ENCODE results near the gene PLEKHM2. TPM values are rescaled to one million over a fixed set of nuclear protein-coding genes. Genes with fewer than 3 reads are reported as not detected.

Gene PLEKHM2
- total RNA-seq, 1 experiment from 2014 or later = 45.9 TPM

DNA sequence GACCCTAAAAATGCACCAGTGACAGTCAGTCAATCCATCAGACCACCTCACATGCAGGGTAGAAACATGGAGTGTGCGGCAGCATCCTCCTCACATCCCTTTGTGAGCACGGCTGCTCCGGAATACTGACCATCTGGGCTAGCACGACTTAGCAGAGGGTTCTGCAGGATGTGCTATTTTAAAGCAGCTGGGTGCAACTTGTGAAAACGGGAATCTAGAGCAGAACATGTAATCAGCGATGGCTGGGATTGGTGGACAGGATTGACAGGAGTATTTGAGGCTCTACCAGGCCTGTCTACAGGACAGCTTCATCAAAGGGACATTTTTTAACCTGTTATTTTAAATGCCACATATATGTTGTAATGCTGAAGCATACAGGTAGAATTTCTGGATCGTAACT is 16.8 kb upstream of the PLEKHM2 start:
- Mint-ChIP-seq H3K4me3 (no peak overlapping the region), H3K36me3 (ENCODE audit: insufficient read depth in 1 of 3, low read depth in 3 of 3) (peaks cover 2 to 11% (median 4%) of the 10 kb centered on the region in 3 experiments; a peak in 4 of 7 replicates), H3K9me3 (no peaks in the 10 kb centered on the region), H3K27ac (no peak overlapping the region), H3K27me3 (ENCODE audit: low read depth) (no peaks in the 10 kb centered on the region), H3K4me1 (peaks cover 16 to 25% of the 10 kb centered on the region in 2 experiments)
- Histone ChIP-seq H4K5ac (ENCODE audit: insufficient read length, low read depth, low read length) (no peak overlapping the region), H3K14ac (ENCODE audit: insufficient read depth, low read length) (no peak overlapping the region), H3K27ac (ENCODE audit: insufficient read length, low read depth, low read length) (no peak overlapping the region), H4K91ac (ENCODE audit: insufficient read length, low read depth, low read length) (no peak overlapping the region), H3K9ac (ENCODE audit: extremely low read depth, insufficient read length, low read length) (no peak overlapping the region), H2BK15ac (ENCODE audit: low read depth, low read length) (no peak overlapping the region), H3K79me1 (ENCODE audit: insufficient read depth, low read depth, low read length, poor library complexity, severe bottlenecking) (no peaks in the 10 kb centered on the region), H3K56ac (ENCODE audit: insufficient read length, low read depth, low read length) (no peak overlapping the region), H3T11ph (ENCODE audit: low read length) (no peak overlapping the region), H3K27me3 (ENCODE audit: insufficient read depth, low read length) (no peaks in the 10 kb centered on the region), H3K23ac (ENCODE audit: insufficient read length, low read depth, low read length) (no peak overlapping the region), H2AFZ (ENCODE audit: low read length) (no peak overlapping the region), H2BK5ac (ENCODE audit: insufficient read length, low read length) (no peak overlapping the region), H2BK20ac (ENCODE audit: low read depth, low read length, poor library complexity, severe bottlenecking) (no peak overlapping the region), H2AK5ac (ENCODE audit: insufficient read length, low read length) (no peak overlapping the region), H4K20me1 (ENCODE audit: control insufficient read depth, insufficient read depth, insufficient read length) (no peaks in the 10 kb centered on the region), H3K4me2 (ENCODE audit: insufficient read depth, insufficient read length, low read length) (no peak overlapping the region), H2BK120ac (ENCODE audit: low read depth, low read length, poor library complexity, severe bottlenecking) (no peak overlapping the region), H3K79me2 (ENCODE audit: insufficient read depth, low read length) (no peaks in the 10 kb centered on the region), H2BK12ac (ENCODE audit: insufficient read length, low read depth, low read length) (no peak overlapping the region), H3K23me2 (ENCODE audit: insufficient read length, low read depth, low read length, poor library complexity, severe bottlenecking) (no peaks in the 10 kb centered on the region), H3K9me3 (ENCODE audit: control insufficient read depth, low read depth, low read length) (no peaks in the 10 kb centered on the region), H3K4me1 (ENCODE audit: insufficient read depth, low read length) (no peaks in the 10 kb centered on the region; the same call in 1 of the 2 replicates), H3K18ac (ENCODE audit: insufficient read length, low read depth, low read length) (no peak overlapping the region), H4K8ac (replicated peaks; ENCODE audit: insufficient read length, low read depth, low read length) (no peak overlapping the region), H3K4ac (ENCODE audit: low read depth, low read length) (no peak overlapping the region)
- no CpG with 5 or more reads among the region's 7 CpGs for WGBS (ENCODE audit: extremely low coverage, insufficient read length, low lambda C conversion rate)
- TF ChIP-seq, protein P1, sequence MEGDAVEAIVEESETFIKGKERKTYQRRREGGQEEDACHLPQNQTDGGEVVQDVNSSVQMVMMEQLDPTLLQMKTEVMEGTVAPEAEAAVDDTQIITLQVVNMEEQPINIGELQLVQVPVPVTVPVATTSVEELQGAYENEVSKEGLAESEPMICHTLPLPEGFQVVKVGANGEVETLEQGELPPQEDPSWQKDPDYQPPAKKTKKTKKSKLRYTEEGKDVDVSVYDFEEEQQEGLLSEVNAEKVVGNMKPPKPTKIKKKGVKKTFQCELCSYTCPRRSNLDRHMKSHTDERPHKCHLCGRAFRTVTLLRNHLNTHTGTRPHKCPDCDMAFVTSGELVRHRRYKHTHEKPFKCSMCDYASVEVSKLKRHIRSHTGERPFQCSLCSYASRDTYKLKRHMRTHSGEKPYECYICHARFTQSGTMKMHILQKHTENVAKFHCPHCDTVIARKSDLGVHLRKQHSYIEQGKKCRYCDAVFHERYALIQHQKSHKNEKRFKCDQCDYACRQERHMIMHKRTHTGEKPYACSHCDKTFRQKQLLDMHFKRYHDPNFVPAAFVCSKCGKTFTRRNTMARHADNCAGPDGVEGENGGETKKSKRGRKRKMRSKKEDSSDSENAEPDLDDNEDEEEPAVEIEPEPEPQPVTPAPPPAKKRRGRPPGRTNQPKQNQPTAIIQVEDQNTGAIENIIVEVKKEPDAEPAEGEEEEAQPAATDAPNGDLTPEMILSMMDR (conservative IDR thresholded peaks at IDR 0.05) = no peak
- no peak for DNase-seq
